ENCODE results near the gene MEF2D.

The MEF2D gene

GRCh38 chr1:156539818-156540355 is 39.3 kb upstream of the MEF2D start:
- peaks cover 5% of the 10 kb centered on the region for H3K4me1 ChIP-seq (ENCODE audit: insufficient read depth, low read length, poor library complexity, severe bottlenecking)
- no peaks in the 10 kb centered on the region for H4K20me1 ChIP-seq (ENCODE audit: insufficient read depth, low read length, poor library complexity, severe bottlenecking)
- no peaks in the 10 kb centered on the region for H3K79me2 ChIP-seq (ENCODE audit: insufficient read depth, low read length)
- no peak overlapping the region for H3K4me3 ChIP-seq (ENCODE audit: low read length, poor library complexity, severe bottlenecking)
- no peaks in the 10 kb centered on the region for H3K9me2 ChIP-seq (replicated peaks; ENCODE audit: low read depth, low read length)
- H3K9me3 ChIP-seq (ENCODE audit: insufficient read depth, low read depth, low read length), result no peaks in the 10 kb centered on the region
- H3K4me2 ChIP-seq (ENCODE audit: low read depth, low read length, poor library complexity, severe bottlenecking), result no peak overlapping the region
- H3K9ac ChIP-seq (ENCODE audit: low read depth, low read length, poor library complexity, severe bottlenecking), result no peak overlapping the region
- peaks cover 16% of the 10 kb centered on the region; the same call in 1 of the 2 replicates for H3K36me3 ChIP-seq (ENCODE audit: insufficient read depth, low read length)
- TF ChIP-seq EZH2phosphoT487 (IDR thresholded peaks at IDR 0.05; ENCODE audit: borderline replicate concordance), result no peak
- TF ChIP-seq, protein P1, sequence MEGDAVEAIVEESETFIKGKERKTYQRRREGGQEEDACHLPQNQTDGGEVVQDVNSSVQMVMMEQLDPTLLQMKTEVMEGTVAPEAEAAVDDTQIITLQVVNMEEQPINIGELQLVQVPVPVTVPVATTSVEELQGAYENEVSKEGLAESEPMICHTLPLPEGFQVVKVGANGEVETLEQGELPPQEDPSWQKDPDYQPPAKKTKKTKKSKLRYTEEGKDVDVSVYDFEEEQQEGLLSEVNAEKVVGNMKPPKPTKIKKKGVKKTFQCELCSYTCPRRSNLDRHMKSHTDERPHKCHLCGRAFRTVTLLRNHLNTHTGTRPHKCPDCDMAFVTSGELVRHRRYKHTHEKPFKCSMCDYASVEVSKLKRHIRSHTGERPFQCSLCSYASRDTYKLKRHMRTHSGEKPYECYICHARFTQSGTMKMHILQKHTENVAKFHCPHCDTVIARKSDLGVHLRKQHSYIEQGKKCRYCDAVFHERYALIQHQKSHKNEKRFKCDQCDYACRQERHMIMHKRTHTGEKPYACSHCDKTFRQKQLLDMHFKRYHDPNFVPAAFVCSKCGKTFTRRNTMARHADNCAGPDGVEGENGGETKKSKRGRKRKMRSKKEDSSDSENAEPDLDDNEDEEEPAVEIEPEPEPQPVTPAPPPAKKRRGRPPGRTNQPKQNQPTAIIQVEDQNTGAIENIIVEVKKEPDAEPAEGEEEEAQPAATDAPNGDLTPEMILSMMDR (conservative IDR thresholded peaks at IDR 0.05; ENCODE audit: low read length), result no peak
- H3K27me3 ChIP-seq (ENCODE audit: insufficient read depth, low read length, poor library complexity, severe bottlenecking), result no peaks in the 10 kb centered on the region
- H3F3A ChIP-seq (ENCODE audit: low read depth), result no peaks in the 10 kb centered on the region
- H2AFZ ChIP-seq (ENCODE audit: low read length), result no peak overlapping the region

- H3K4me1 ChIP-seq (ENCODE audit: insufficient read depth, low read length, poor library complexity, severe bottlenecking), result peaks cover 5% of the 10 kb centered on the region
- H3F3A ChIP-seq (ENCODE audit: low read depth), result no peaks in the 10 kb centered on the region
- TF ChIP-seq, protein P1 (conservative IDR thresholded peaks at IDR 0.05; ENCODE audit: low read length), result no peak
- TF ChIP-seq EZH2phosphoT487 (IDR thresholded peaks at IDR 0.05; ENCODE audit: borderline replicate concordance), result no peak
- H3K27me3 ChIP-seq (ENCODE audit: insufficient read depth, low read length, poor library complexity, severe bottlenecking), result no peaks in the 10 kb centered on the region
- H3K36me3 ChIP-seq (ENCODE audit: insufficient read depth, low read length), result peaks cover 20% of the 10 kb centered on the region; the same call in 1 of the 2 replicates
- H4K20me1 ChIP-seq (ENCODE audit: insufficient read depth, low read length, poor library complexity, severe bottlenecking), result no peaks in the 10 kb centered on the region
- H3K4me3 ChIP-seq (ENCODE audit: low read length, poor library complexity, severe bottlenecking), result no peak overlapping the region
- H2AFZ ChIP-seq (ENCODE audit: low read length), result no peak overlapping the region
- no peaks in the 10 kb centered on the region for H3K9me2 ChIP-seq (replicated peaks; ENCODE audit: low read depth, low read length)
- no peak overlapping the region for H3K4me2 ChIP-seq (ENCODE audit: low read depth, low read length, poor library complexity, severe bottlenecking)
- H3K9me3 ChIP-seq (ENCODE audit: insufficient read depth, low read depth, low read length), result no peaks in the 10 kb centered on the region
- no peak overlapping the region for H3K9ac ChIP-seq (ENCODE audit: low read depth, low read length, poor library complexity, severe bottlenecking)
- no peaks in the 10 kb centered on the region for H3K79me2 ChIP-seq (ENCODE audit: insufficient read depth, low read length)
Measured at GRCh38 chr1:156538711-156539440, 38.3 kb upstream of the MEF2D start.

- Histone ChIP-seq H3K79me2 (ENCODE audit: insufficient read depth, low read length) (no peaks in the 10 kb centered on the region), H2AFZ (ENCODE audit: low read length) (no peak overlapping the region), H4K20me1 (ENCODE audit: insufficient read depth, low read length, poor library complexity, severe bottlenecking) (no peaks in the 10 kb centered on the region), H3K4me1 (ENCODE audit: insufficient read depth, low read length, poor library complexity, severe bottlenecking) (no peaks in the 10 kb centered on the region), H3K9me2 (replicated peaks; ENCODE audit: low read depth, low read length) (no peaks in the 10 kb centered on the region), H3K4me3 (ENCODE audit: low read length, poor library complexity, severe bottlenecking) (no peak overlapping the region), H3K9me3 (ENCODE audit: insufficient read depth, low read depth, low read length) (no peaks in the 10 kb centered on the region), H3K9ac (ENCODE audit: low read depth, low read length, poor library complexity, severe bottlenecking) (no peak overlapping the region), H3K36me3 (ENCODE audit: insufficient read depth, low read length) (peaks cover 28% of the 10 kb centered on the region; the same call in 1 of the 2 replicates), H3F3A (ENCODE audit: low read depth) (no peaks in the 10 kb centered on the region), H3K27me3 (ENCODE audit: insufficient read depth, low read length, poor library complexity, severe bottlenecking) (no peaks in the 10 kb centered on the region), H3K4me2 (ENCODE audit: low read depth, low read length, poor library complexity, severe bottlenecking) (no peak overlapping the region)
- TF ChIP-seq, protein P1 (conservative IDR thresholded peaks at IDR 0.05; ENCODE audit: low read length), result no peak
- no peak for TF ChIP-seq EZH2phosphoT487 (IDR thresholded peaks at IDR 0.05; ENCODE audit: borderline replicate concordance)
Measured at GRCh38 chr1:156537027-156537426, 36.5 kb upstream of the MEF2D start.
